HG02973 (cell line): ENCODE results near the gene GSTA5.
"Not testable (repeated sequence)": the region's sequence is repeated elsewhere in the genome, so short reads cannot be mapped to it uniquely, and the experiment has no call there.

Experiments used
- ATAC-seq: cut with Tn5 transposase; IDR thresholded peaks from one replicate; pipeline ENCODE4 v1.9.1; 2021; ENCODE audit warnings: moderate library complexity; ENCODE audit not compliant: unreplicated experiment

Gene GSTA5

GRCh38 chr6:52794366-52794765 is 46.2 kb downstream of the GSTA5 start:
- ATAC-seq, result not testable (repeated sequence)

GRCh38 chr6:52790861-52791260 is 49.8 kb downstream of the GSTA5 start:
- ATAC-seq, result no peak

DNA sequence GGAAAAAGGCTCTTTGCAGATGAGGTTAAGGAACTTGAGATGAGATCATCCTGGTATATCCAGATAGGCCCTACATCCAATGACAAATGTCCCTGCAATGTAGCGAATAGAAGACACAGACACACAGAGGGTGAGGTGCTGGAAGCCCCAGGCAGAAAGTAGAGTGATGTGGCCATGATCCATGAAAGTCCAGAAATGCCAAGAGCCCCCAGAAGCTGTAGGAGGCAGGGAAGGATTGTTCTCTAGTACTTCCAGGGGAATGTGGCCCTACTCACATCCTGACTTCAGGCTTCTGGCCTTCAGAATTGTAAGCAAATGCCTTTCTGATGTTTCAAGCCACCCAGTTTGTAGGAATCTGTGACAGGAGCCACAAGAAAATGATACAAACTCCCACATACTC is 51.0 kb downstream of the GSTA5 start:
- not testable (repeated sequence) for ATAC-seq

GRCh38 chr6:52788478-52788877 is 52.1 kb downstream of the GSTA5 start:
- no peak for ATAC-seq

DNA sequence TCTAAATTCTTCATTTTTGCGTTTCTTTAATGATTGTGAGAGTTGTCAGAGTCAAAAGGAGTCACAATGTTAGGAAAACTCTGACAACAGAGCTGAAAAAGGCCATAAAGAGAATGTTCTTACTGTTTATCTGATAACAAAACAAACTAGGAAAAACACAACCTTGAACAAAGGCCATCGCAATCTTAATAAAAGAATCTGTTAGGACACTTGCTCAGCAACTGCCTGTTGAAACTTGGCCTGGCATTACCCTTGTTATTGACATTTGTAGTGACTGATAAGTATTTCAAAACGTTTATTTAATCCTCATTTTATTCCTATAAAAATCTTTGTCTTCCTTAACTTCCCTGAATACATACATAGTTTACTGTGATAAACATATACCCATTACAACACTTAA is 52.7 kb downstream of the GSTA5 start:
- no peak for ATAC-seq

GRCh38 chr6:52786249-52786956 is 54.2 kb downstream of the GSTA5 start:
- ATAC-seq, result no peak

DNA sequence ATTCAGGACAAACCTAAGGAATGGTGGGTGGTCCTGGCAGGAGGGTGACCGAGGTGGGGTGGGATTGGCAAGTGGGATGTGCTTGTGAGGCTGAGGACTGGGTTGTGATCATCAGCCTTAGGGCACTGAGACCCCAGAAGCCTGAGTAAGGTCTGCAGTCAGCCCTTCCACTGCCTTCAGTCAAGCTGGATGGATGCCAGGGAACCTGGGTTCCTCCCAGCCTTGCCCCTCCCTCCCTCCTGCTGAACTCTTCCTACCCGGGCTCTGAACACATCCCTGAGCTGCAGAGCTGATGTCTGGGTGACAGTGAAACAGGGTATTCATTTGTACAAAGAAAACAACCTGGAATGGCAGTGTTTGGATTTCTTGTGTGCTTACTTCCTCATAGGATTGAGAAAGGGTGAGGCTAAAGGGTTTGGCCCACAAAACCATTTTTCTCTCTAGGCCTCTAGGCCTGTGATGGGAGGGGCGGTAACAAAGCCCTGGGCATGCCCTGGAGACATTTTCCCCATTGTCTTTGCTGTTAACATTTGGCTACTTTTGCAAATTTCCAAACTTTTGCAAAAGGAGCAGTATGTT is 57.8 kb downstream of the GSTA5 start:
- not testable (repeated sequence) for ATAC-seq

- not testable (repeated sequence) for ATAC-seq
Observed at GRCh38 chr6:52782209-52782608, 58.4 kb downstream of the GSTA5 start.
